ENCODE results near the gene CMSS1.

DNA sequence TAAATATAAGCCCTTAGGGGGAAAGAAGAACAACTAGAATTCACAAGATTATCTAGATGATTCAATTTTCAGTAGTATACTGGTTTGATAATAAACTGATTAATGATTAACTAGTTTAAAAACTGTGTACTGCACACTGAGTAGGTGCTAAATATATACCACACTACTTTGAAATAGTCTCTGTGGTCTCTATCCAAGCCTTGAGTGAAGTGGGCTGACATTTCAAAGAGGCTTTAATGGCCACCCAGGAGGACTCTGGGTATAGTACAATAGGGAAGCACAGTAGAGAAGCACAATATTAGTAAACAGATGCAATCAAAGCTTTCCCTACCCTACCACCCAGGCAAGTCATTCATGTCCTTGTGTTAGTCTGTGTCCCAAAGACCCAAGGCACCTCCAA is 249.9 kb downstream of the CMSS1 start:
- TF ChIP-seq EP300 (IDR thresholded peaks at IDR 0.05; ENCODE audit: low read depth) (no peak), POLR2AphosphoS5 (IDR thresholded peaks at IDR 0.05) (no peak)
